Suprapubic skin (tissue), 4 donors: ENCODE results near the gene PLXNA4.

Experiments
- CTCF ChIP-seq, 2 donors: fragments of 200-600 bp in 1 of 2; fragments of 450-650 bp in 1 of 2; sonication (generic) in 1 of 2; IDR thresholded peaks; one replicate each; pipeline ENCODE4 v1.5.1; 2016 to 2019; ENCODE audit warnings: antibody characterized with exemption in 2 of 2, mild to moderate bottlenecking in 1 of 2, moderate library complexity in 1 of 2
- EP300 ChIP-seq: sonication (generic); formaldehyde crosslinking; IDR thresholded peaks from one replicate; pipeline ENCODE4 v1.6.1; 2017; ENCODE audit warnings: antibody characterized with exemption
- POLR2A ChIP-seq, 2 donors: fragments of 450-650 bp; IDR thresholded peaks; one replicate each; pipeline ENCODE4 v1.6.1; 2017; ENCODE audit warnings: antibody characterized with exemption in 2 of 2, mild to moderate bottlenecking in 2 of 2, moderate library complexity in 2 of 2
- POLR2AphosphoS5 ChIP-seq, 3 donors: sonication (generic); formaldehyde crosslinking; IDR thresholded peaks; one replicate each; pipeline ENCODE4 v1.6.1; 2017; ENCODE audit warnings: antibody characterized with exemption in 3 of 3

DNA sequence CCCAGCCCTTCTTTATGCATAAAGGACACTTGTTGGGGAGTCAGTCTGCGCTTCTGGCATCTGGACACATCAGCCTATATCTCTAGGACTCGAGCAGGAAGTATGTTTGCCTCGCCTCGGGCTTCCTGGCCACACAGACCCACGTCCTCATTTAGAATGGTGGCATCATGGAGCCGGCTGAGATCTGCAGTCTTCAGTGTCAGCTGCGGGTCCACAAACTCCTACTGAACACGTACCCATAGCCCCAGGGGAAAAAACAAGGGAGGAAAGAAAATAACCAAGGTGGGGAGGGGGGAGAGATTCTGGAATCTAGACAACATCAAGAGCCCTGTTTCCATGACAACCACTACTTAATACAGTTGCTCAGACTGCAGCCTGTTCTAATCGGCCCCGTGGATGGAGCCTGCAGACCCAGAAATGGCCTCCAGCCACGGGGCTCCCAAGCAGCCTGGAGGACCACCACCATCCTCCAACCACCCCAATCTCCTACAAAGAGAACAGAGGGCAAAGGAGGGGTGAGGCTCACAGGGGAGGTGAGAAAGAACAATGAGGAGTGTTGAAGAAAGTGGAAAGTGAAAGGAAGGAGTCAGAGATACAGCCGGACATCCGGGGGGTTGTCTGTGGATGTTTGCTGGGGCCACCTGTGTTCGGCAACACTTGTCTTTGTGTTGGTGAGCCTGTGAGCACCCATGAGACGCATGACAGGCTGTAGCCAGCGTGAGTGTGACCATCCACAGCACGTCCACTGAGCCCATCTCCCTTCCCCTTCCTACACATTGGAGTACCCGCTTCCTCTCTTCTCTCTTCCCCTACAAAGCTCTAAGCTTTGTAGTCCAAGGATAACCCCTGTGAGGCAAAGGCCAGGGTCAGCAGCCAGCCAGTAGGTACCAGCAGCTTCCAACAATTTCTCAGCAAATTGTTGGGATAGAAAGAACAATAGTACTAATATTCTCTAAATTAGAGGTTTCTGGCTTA, 141.0 kb downstream of the PLXNA4 start:
- TF ChIP-seq CTCF (IDR thresholded peaks at IDR 0.05) = no peak
- no peak for TF ChIP-seq POLR2A (IDR thresholded peaks at IDR 0.05)
- no peak for TF ChIP-seq POLR2AphosphoS5 (IDR thresholded peaks at IDR 0.05)
- no peak for TF ChIP-seq EP300
